ENCODE results near the gene EBLN1. TPM values are rescaled to one million over a fixed set of nuclear protein-coding genes. Genes with fewer than 3 reads are reported as not detected.

The EBLN1 gene
- total and polyA plus RNA-seq, 2 of the 8 experiments (the other 6 are each of a cell fraction or from before 2014, with no cell fraction given) = not detected

- TF ChIP-seq CHD7 (IDR thresholded peaks at IDR 0.05; ENCODE audit: insufficient replicate concordance, low read length) = no peak
- no peak for TF ChIP-seq CEBPB (IDR thresholded peaks at IDR 0.05; ENCODE audit: low read depth, low read length)
Observed at GRCh38 chr10:22174442-22174841, 43.4 kb downstream of the EBLN1 start (continued).

Data from H1 (cell line).